Activated CD8-positive, alpha-beta T cell treated with anti-CD3 and anti-CD28 coated beads for 36 hours (primary cell): ENCODE results near the gene CMSS1. TPM values are rescaled to one million over a fixed set of nuclear protein-coding genes. Genes with fewer than 3 reads are reported as not detected.

Experiments used
- ATAC-seq: fragments of 200-7000 bp; cut with Tn5 transposase; one replicate; pipeline ENCODE4 v1.10.0; 2021; ENCODE audit warnings: mild to moderate bottlenecking, moderate library complexity
- CTCF ChIA-PET: fragments of 350-600 bp; sonication (Branson Sonifier 250); formaldehyde crosslinking; loops from one replicate; lab custom pipeline; 2021; ENCODE audit warnings: antibody characterized with exemption; lab: Charles Lee
- POLR2A ChIA-PET: fragments of 350-600 bp; sonication (Branson Sonifier 250); formaldehyde crosslinking; loops from one replicate; lab custom pipeline; 2021; ENCODE audit warnings: antibody characterized with exemption; lab: Charles Lee
- DNase-seq: peaks from one replicate; pipeline ENCODE4 v3.0.0-alpha.2; 2020
- H3K27ac Mint-ChIP-seq: one replicate; pipeline ENCODE4 v1.8.0; 2021; ENCODE audit warnings: mild to moderate bottlenecking, mixed read lengths
- H3K27me3 Mint-ChIP-seq: one replicate; pipeline ENCODE4 v1.8.0; 2021; ENCODE audit warnings: mixed read lengths
- H3K36me3 Mint-ChIP-seq: one replicate; pipeline ENCODE4 v1.8.0; 2021; ENCODE audit warnings: low read depth, mixed read lengths
- H3K4me1 Mint-ChIP-seq: one replicate; pipeline ENCODE4 v1.8.0; 2021; ENCODE audit warnings: low read depth, mixed read lengths
- H3K4me3 Mint-ChIP-seq: one replicate; pipeline ENCODE4 v1.8.0; 2021; ENCODE audit warnings: mild to moderate bottlenecking, moderate library complexity, mixed read lengths
- H3K9me3 Mint-ChIP-seq: one replicate; pipeline ENCODE4 v1.8.0; 2021; ENCODE audit warnings: mixed read lengths
- intact Hi-C: fragments of 100-400 bp; cut with micrococcal nuclease; formaldehyde crosslinking; loops from one replicate; pipeline ENCODE4 v1.10.0; 2022
- total RNA-seq, 2 experiments: library from RNA; stranded (reverse); gene quantifications; one replicate each; pipeline ENCODE4 v1.2.3, GENCODE V29; 2021
- TF ChIP-seq, protein P1 (sequence below): fragments of 200-600 bp; IDR thresholded peaks from one replicate; pipeline ENCODE4 v1.8.0; 2022; ENCODE audit warnings: antibody characterized with exemption, mild to moderate bottlenecking

Gene CMSS1
- total RNA-seq, 2 experiments from 2014 or later, result 93.9 to 110 TPM

DNA sequence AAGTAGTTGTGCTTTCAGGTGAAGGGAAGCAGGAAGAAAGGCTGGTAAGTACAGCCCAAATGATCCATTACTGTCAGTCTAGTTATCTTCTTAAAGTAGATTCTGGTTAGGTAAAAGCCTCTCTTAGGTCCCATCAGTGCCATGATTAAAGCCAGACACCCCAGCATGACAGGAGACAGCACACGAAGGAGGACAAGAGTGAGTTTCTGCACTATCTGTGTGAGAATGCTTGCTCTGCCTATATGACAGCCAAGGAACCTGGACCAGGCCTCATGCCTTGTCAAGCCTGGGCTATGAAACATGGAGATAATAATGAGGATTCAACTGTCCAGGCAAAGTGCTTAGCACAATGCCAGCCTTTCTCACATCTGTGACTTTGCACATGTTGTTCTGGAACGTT, 310.1 kb downstream of the CMSS1 start:
- Mint-ChIP-seq H3K27me3 (no peaks in the 10 kb centered on the region), H3K36me3 (no peaks in the 10 kb centered on the region), H3K4me3 (no peak overlapping the region), H3K4me1 (peaks cover 6% of the 10 kb centered on the region), H3K9me3 (no peaks in the 10 kb centered on the region), H3K27ac (no peak overlapping the region)
- CTCF ChIA-PET, result no interaction called here
- ATAC-seq (no peak), DNase-seq (no peak)
- POLR2A ChIA-PET, result no interaction called here
- intact Hi-C loops, result no loop called here
- TF ChIP-seq, protein P1, sequence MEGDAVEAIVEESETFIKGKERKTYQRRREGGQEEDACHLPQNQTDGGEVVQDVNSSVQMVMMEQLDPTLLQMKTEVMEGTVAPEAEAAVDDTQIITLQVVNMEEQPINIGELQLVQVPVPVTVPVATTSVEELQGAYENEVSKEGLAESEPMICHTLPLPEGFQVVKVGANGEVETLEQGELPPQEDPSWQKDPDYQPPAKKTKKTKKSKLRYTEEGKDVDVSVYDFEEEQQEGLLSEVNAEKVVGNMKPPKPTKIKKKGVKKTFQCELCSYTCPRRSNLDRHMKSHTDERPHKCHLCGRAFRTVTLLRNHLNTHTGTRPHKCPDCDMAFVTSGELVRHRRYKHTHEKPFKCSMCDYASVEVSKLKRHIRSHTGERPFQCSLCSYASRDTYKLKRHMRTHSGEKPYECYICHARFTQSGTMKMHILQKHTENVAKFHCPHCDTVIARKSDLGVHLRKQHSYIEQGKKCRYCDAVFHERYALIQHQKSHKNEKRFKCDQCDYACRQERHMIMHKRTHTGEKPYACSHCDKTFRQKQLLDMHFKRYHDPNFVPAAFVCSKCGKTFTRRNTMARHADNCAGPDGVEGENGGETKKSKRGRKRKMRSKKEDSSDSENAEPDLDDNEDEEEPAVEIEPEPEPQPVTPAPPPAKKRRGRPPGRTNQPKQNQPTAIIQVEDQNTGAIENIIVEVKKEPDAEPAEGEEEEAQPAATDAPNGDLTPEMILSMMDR, result no peak

DNA sequence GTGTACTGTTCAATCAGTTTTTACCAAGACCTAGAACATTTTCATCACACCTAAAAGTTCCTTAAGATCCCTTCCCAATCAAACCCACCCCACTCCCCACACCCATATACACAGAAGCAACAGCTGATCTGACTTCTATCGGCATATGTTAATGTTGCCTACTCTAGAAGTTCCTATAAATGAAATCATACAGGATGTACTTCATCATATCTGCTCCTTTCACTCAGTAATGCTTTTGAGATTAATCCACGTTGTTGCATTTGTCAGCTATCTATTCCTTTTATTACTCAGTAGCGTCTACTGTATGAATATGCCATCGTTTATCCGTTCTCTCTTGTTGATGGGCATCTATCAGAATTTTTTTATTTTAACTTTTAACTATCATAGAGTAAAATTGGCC, 310.9 kb downstream of the CMSS1 start:
- CTCF ChIA-PET, result no interaction called here
- Mint-ChIP-seq H3K27ac (no peak overlapping the region), H3K4me1 (peaks cover 6% of the 10 kb centered on the region), H3K27me3 (no peaks in the 10 kb centered on the region), H3K36me3 (no peaks in the 10 kb centered on the region), H3K4me3 (no peak overlapping the region), H3K9me3 (no peaks in the 10 kb centered on the region)
- ATAC-seq, result no peak
- no peak for DNase-seq
- POLR2A ChIA-PET, result no interaction called here
- intact Hi-C loops, result no loop called here
- TF ChIP-seq, protein P1, result no peak

DNA sequence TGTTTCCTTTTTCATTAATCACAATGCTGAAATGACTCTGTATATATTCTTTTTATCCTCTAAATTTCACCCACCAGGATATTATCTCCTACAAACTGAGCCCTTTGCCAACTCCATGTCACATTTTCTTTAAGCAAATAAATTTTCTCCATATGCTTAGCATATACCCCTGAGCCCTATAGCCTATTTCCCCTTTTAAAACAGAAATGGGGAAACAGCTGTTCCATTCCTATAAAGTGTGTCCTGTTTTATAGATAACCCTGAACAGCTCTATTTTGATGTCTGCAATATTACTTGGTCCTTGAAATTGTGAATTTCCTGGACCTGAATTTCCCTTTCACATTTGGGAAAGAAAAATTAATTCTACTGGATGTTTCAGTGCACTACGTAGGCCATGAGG, 312.3 kb downstream of the CMSS1 start:
- H3K27ac Mint-ChIP-seq, result no peak overlapping the region
- CTCF ChIA-PET, result interaction anchor here (1.3 kb wide), 1 partner anchor 10 kb away, joined by 3 read pairs; no protein-coding TSS in a partner anchor
- no peaks in the 10 kb centered on the region for H3K9me3 Mint-ChIP-seq
- TF ChIP-seq, protein P1, result no peak
- no peaks in the 10 kb centered on the region for H3K36me3 Mint-ChIP-seq
- peaks cover 4% of the 10 kb centered on the region for H3K4me1 Mint-ChIP-seq
- POLR2A ChIA-PET, result no interaction called here
- no peak for DNase-seq
- no peak overlapping the region for H3K4me3 Mint-ChIP-seq
- intact Hi-C loops, result loop anchor here (10.0 kb wide), 1 partner anchor 695 kb away; no protein-coding TSS in a partner anchor
- no peak for ATAC-seq
- no peaks in the 10 kb centered on the region for H3K27me3 Mint-ChIP-seq

DNA sequence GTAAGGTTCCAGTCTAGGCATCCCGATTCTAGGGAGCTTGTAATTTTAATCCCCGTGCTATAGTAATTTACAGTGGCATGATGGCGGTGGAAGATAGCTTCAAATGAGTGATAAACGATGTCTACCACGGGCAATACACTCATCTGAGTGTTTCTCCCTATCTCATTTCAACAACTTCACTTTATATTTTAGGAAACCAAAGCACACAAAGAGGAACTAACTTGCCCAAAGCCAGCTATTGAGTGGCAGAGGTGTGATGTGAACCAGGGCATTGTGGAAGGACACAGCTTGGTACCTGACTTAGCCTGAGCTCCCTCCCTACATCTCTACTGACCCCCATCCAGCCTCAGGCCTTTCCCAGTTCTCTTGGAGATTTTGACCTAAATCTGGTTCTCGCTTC, 313.6 kb downstream of the CMSS1 start:
- TF ChIP-seq, protein P1, result no peak
- ChIA-PET CTCF (interaction anchor here (1.2 to 1.3 kb wide), 2 partner anchors 9 to 62 kb away, joined by 3 read pairs; no protein-coding TSS in a partner anchor), POLR2A (interaction anchor here (0.6 kb wide), 1 partner anchor 45 kb away, joined by 3 read pairs; no protein-coding TSS in a partner anchor)
- intact Hi-C loops, result loop anchor here (10.0 kb wide), 1 partner anchor 694 kb away; no protein-coding TSS in a partner anchor
- Mint-ChIP-seq H3K36me3 (no peaks in the 10 kb centered on the region), H3K4me1 (no peaks in the 10 kb centered on the region), H3K27me3 (no peaks in the 10 kb centered on the region), H3K4me3 (no peak overlapping the region), H3K9me3 (no peaks in the 10 kb centered on the region), H3K27ac (no peak overlapping the region)
- no peak for ATAC-seq
- DNase-seq, result no peak

DNA sequence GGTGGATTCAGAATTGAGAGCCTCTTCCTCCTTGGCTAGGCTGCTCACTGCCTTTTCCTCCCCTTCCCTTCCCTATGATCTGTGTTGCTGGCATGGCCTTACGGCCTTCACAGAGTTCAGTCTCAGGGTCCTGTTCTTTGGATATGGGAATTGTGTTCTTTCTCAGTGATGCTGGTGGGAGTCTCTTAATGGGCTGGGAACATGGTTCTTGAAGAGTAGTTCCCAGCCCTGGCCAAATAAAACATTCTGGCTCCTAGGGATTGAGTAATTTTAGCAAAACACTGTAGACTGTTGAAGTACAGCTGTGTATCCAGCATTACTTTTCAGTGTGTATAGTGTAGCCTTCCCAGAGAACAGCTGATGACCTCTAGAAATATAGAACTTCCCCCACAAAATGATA, 319.3 kb downstream of the CMSS1 start:
- POLR2A ChIA-PET, result no interaction called here
- TF ChIP-seq, protein P1, result no peak

More for the DNA sequence above, 319.3 kb downstream of the CMSS1 start:
- H3K27me3 Mint-ChIP-seq, result no peaks in the 10 kb centered on the region
- ATAC-seq (no peak), DNase-seq (no peak)
- no peaks in the 10 kb centered on the region for H3K9me3 Mint-ChIP-seq
- H3K4me1 Mint-ChIP-seq, result no peaks in the 10 kb centered on the region
- peaks cover 18% of the 10 kb centered on the region for H3K36me3 Mint-ChIP-seq
- CTCF ChIA-PET, result interaction anchor here (0.9 to 1.5 kb wide), 3 partner anchors 30 to 71 kb away, joined by 3 to 4 read pairs (median 3); no protein-coding TSS in a partner anchor
- H3K27ac Mint-ChIP-seq, result no peak overlapping the region
- intact Hi-C loops, result loop anchor here (10.0 kb wide), 1 partner anchor 688 kb away; no protein-coding TSS in a partner anchor
- H3K4me3 Mint-ChIP-seq, result no peak overlapping the region
